ENCODE results near the gene PKD1. TPM values are rescaled to one million over a fixed set of nuclear protein-coding genes. Genes with fewer than 3 reads are reported as not detected.

Gene PKD1
- total RNA-seq, 2 donors from 2014 or later, result 218 to 276 TPM

- Histone ChIP-seq H3K36me3 (peaks cover 10% of the 10 kb centered on the region), H3K27ac (no peak overlapping the region), H3K9me3 (no peaks in the 10 kb centered on the region), H3K4me1 (peaks cover 3 to 76% of the 10 kb centered on the region in 2 donors), H3K4me3 (no peak overlapping the region), H3K27me3 (no peaks in the 10 kb centered on the region)
- no peak for DNase-seq (ENCODE audit: low spot score)
- no peak for TF ChIP-seq CTCF (IDR thresholded peaks at IDR 0.05)
These were observed 15.7 kb upstream of the PKD1 start for GRCh38 chr16:2151188-2152091.

- peaks cover 10% of the 10 kb centered on the region for H3K36me3 ChIP-seq
- no peak for DNase-seq (ENCODE audit: low spot score)
- TF ChIP-seq CTCF (IDR thresholded peaks at IDR 0.05), result no peak
- H3K4me1 ChIP-seq, result peaks cover 3 to 72% of the 10 kb centered on the region in 2 donors
- no peak overlapping the region for H3K4me3 ChIP-seq
- H3K27ac ChIP-seq, result no peak overlapping the region
- no peaks in the 10 kb centered on the region for H3K9me3 ChIP-seq
- H3K27me3 ChIP-seq, result no peaks in the 10 kb centered on the region
These were observed 14.9 kb upstream of the PKD1 start for GRCh38 chr16:2150418-2151187.

- Histone ChIP-seq H3K27ac (no peak overlapping the region), H3K9me3 (no peaks in the 10 kb centered on the region), H3K36me3 (peaks cover 10% of the 10 kb centered on the region), H3K4me1 (peaks cover 3 to 72% of the 10 kb centered on the region in 2 donors), H3K4me3 (no peak overlapping the region), H3K27me3 (no peaks in the 10 kb centered on the region)
- DNase-seq (ENCODE audit: low spot score), result no peak
- TF ChIP-seq CTCF (IDR thresholded peaks at IDR 0.05), result no peak
These were observed 14.1 kb upstream of the PKD1 start for GRCh38 chr16:2149630-2150417.

- peaks cover 10% of the 10 kb centered on the region for H3K36me3 ChIP-seq
- H3K4me1 ChIP-seq, result peaks cover 3 to 64% of the 10 kb centered on the region in 2 donors
- TF ChIP-seq CTCF (IDR thresholded peaks at IDR 0.05), result no peak
- H3K9me3 ChIP-seq, result no peaks in the 10 kb centered on the region
- no peak for DNase-seq (ENCODE audit: low spot score)
- no peaks in the 10 kb centered on the region for H3K27me3 ChIP-seq
- peak overlapping the region; percentile 39 to 52 for H3K4me3 ChIP-seq
- H3K27ac ChIP-seq, result peak overlapping the region in 1 of 2 donors; percentile 29
These were observed 13.3 kb upstream of the PKD1 start for GRCh38 chr16:2148714-2149629.
